ENCODE results near the gene SMIM41.

DNA sequence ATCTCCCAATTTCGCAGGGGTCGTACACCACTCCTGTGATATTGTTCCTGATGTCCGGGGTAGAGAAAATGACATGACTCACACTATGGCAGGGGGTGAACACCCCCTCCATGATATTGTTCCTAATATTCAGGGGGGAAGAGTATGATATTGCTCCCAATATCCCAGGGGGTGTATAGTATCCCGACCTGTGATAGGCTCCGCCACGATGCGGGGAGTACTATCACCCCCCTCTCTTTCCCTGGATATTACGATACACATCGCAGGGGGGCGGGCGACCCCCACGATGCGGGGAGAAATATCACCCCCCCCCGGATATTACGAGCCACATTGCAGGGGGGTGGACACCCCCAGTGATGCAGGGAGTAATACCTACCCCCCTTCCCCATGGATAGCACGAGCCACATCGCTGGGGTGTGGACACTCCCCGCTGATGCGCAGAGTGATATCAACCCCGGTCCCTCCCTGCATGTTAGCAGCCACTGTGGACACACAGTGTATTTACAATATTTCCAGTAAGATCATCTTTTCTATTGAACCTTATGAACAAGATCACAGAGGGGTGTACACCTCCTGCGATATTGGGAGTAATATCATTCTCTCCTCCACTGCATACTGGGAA lies 17.7 kb downstream of the SMIM41 start:
- no peak for TF ChIP-seq POLR2A (IDR thresholded peaks at IDR 0.05)
- TF ChIP-seq, protein P1, sequence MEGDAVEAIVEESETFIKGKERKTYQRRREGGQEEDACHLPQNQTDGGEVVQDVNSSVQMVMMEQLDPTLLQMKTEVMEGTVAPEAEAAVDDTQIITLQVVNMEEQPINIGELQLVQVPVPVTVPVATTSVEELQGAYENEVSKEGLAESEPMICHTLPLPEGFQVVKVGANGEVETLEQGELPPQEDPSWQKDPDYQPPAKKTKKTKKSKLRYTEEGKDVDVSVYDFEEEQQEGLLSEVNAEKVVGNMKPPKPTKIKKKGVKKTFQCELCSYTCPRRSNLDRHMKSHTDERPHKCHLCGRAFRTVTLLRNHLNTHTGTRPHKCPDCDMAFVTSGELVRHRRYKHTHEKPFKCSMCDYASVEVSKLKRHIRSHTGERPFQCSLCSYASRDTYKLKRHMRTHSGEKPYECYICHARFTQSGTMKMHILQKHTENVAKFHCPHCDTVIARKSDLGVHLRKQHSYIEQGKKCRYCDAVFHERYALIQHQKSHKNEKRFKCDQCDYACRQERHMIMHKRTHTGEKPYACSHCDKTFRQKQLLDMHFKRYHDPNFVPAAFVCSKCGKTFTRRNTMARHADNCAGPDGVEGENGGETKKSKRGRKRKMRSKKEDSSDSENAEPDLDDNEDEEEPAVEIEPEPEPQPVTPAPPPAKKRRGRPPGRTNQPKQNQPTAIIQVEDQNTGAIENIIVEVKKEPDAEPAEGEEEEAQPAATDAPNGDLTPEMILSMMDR (IDR thresholded peaks at IDR 0.05), result no peak
- no peak for TF ChIP-seq POLR2AphosphoS5 (IDR thresholded peaks at IDR 0.05)
- no peak for TF ChIP-seq EP300 (IDR thresholded peaks at IDR 0.05)
